ENCODE data around the gene ELMOD1.

- TF ChIP-seq EP300 (IDR thresholded peaks at IDR 0.05; ENCODE audit: borderline replicate concordance) (no peak), CEBPB (IDR thresholded peaks at IDR 0.05) (no peak), RAD21 (IDR thresholded peaks at IDR 0.05; ENCODE audit: low read depth) (no peak), TAF1 (IDR thresholded peaks at IDR 0.05; ENCODE audit: low read depth) (no peak), REST (IDR thresholded peaks at IDR 0.05; ENCODE audit: low read depth) (no peak), MAX (IDR thresholded peaks at IDR 0.05) (no peak)
These were observed 24.4 kb upstream of the ELMOD1 start for GRCh38 chr11:107566569-107566968.
